Stomach (tissue), 4 donors: ENCODE measurements around the gene RIPK1.

ENCODE experiments used
- CTCF ChIP-seq, 7 experiments: fragments of 450-650 bp in 4 of 7; fragments of 200-600 bp in 3 of 7; sonication (generic) in 3 of 7; IDR thresholded peaks; one replicate each; pipeline ENCODE4 v1.5.1; 2016 to 2019; ENCODE audit warnings: antibody characterized with exemption in 7 of 7, control low read depth in 2 of 7, mild to moderate bottlenecking in 1 of 7
- POLR2A ChIP-seq, 4 donors: fragments of 450-650 bp; IDR thresholded peaks; one replicate each; pipeline ENCODE4 v1.6.1; 2016; ENCODE audit warnings: antibody characterized with exemption in 4 of 4, control low read depth in 2 of 4, mild to moderate bottlenecking in 1 of 4, moderate library complexity in 1 of 4

- TF ChIP-seq CTCF (IDR thresholded peaks at IDR 0.05) (no peak), POLR2A (IDR thresholded peaks at IDR 0.05) (no peak)
Observed at GRCh38 chr6:3075772-3076113, 7.4 kb downstream of the RIPK1 start.
